H9 (cell line): Measurements from ENCODE around the gene RABL6. TPM values are rescaled to one million over a fixed set of nuclear protein-coding genes. Genes with fewer than 3 reads are reported as not detected.

Experiments used
- DNase-seq: peaks from one replicate; pipeline ENCODE4 v3.0.0-alpha.2; 2017
- H2AFZ ChIP-seq: one replicate; pipeline ENCODE4 v1.6.1; 2013; ENCODE audit warnings: mild to moderate bottlenecking, low read length, control low read depth, moderate library complexity
- H2AK5ac ChIP-seq: 2 replicates; pipeline ENCODE4 v1.6.1; 2013; ENCODE audit warnings: low read length, control low read depth, mixed read lengths; ENCODE audit not compliant: insufficient read length
- H2BK120ac ChIP-seq: one replicate; pipeline ENCODE4 v1.6.1; 2013; ENCODE audit warnings: low read depth, mild to moderate bottlenecking, low read length, control low read depth, inconsistent platforms; ENCODE audit not compliant: poor library complexity, severe bottlenecking
- H2BK12ac ChIP-seq: 2 replicates; pipeline ENCODE4 v1.6.1; 2013; ENCODE audit warnings: low read length, control low read depth, mixed read lengths, low read depth; ENCODE audit not compliant: insufficient read length
- H2BK15ac ChIP-seq: 2 replicates; pipeline ENCODE4 v1.6.1; 2013; ENCODE audit warnings: low read depth, low read length, control low read depth
- H2BK20ac ChIP-seq: one replicate; pipeline ENCODE4 v1.6.1; 2013; ENCODE audit warnings: low read depth, mild to moderate bottlenecking, low read length, control low read depth, inconsistent platforms; ENCODE audit not compliant: poor library complexity, severe bottlenecking
- H2BK5ac ChIP-seq: 2 replicates; pipeline ENCODE4 v1.6.1; 2013; ENCODE audit warnings: low read length, control low read depth, mixed read lengths; ENCODE audit not compliant: insufficient read length
- H3K14ac ChIP-seq: 2 replicates; pipeline ENCODE4 v1.6.1; 2013; ENCODE audit warnings: low read length, control low read depth; ENCODE audit not compliant: insufficient read depth
- H3K18ac ChIP-seq: 2 replicates; pipeline ENCODE4 v1.6.1; 2013; ENCODE audit warnings: low read depth, mild to moderate bottlenecking, mixed read lengths, low read length, control low read depth; ENCODE audit not compliant: insufficient read length
- H3K23ac ChIP-seq: 2 replicates; pipeline ENCODE4 v1.6.1; 2013; ENCODE audit warnings: low read length, control low read depth, mixed read lengths, low read depth; ENCODE audit not compliant: insufficient read length
- H3K23me2 ChIP-seq: 2 replicates; pipeline ENCODE4 v1.6.1; 2013; ENCODE audit warnings: low read depth, mild to moderate bottlenecking, mixed read lengths, low read length, control low read depth; ENCODE audit not compliant: insufficient read length, poor library complexity, severe bottlenecking
- H3K27ac ChIP-seq: 2 replicates; pipeline ENCODE4 v1.5.1; 2013; ENCODE audit warnings: low read length, control low read depth, mixed read lengths, low read depth; ENCODE audit not compliant: insufficient read length
- H3K27me3 ChIP-seq: 2 replicates; pipeline ENCODE4 v1.6.1; 2013; ENCODE audit warnings: low read length, control low read depth, inconsistent platforms; ENCODE audit not compliant: insufficient read depth
- H3K4ac ChIP-seq: 2 replicates; pipeline ENCODE4 v1.6.1; 2013; ENCODE audit warnings: low read depth, mild to moderate bottlenecking, control low read depth, inconsistent platforms, low read length, moderate library complexity
- H3K4me1 ChIP-seq: 2 replicates; pipeline ENCODE4 v1.6.1; 2013; ENCODE audit warnings: low read length, control low read depth, inconsistent platforms; ENCODE audit not compliant: insufficient read depth
- H3K4me2 ChIP-seq: 2 replicates; pipeline ENCODE4 v1.6.1; 2013; ENCODE audit warnings: low read length, control low read depth, mixed read lengths; ENCODE audit not compliant: insufficient read length, insufficient read depth
- H3K56ac ChIP-seq: 2 replicates; pipeline ENCODE4 v1.6.1; 2013; ENCODE audit warnings: low read depth, mild to moderate bottlenecking, mixed read lengths, low read length, control low read depth; ENCODE audit not compliant: insufficient read length
- H3K79me1 ChIP-seq: 2 replicates; pipeline ENCODE4 v1.6.1; 2013; ENCODE audit warnings: low read depth, mild to moderate bottlenecking, moderate library complexity, low read length, control low read depth, inconsistent platforms; ENCODE audit not compliant: insufficient read depth, poor library complexity, severe bottlenecking
- H3K79me2 ChIP-seq: 2 replicates; pipeline ENCODE4 v1.6.1; 2013; ENCODE audit warnings: low read length, control low read depth, inconsistent platforms; ENCODE audit not compliant: insufficient read depth
- H3K9ac ChIP-seq: 2 replicates; pipeline ENCODE4 v1.6.1; 2013; ENCODE audit warnings: low read length, control low read depth, mixed read lengths; ENCODE audit not compliant: insufficient read length; ENCODE audit errors: extremely low read depth
- H3K9me3 ChIP-seq: one replicate; pipeline ENCODE4 v1.6.1; 2013; ENCODE audit warnings: low read depth, low read length, inconsistent platforms; ENCODE audit not compliant: control insufficient read depth
- H3T11ph ChIP-seq: one replicate; pipeline ENCODE4 v1.6.1; 2013; ENCODE audit warnings: mild to moderate bottlenecking, low read length, control low read depth, inconsistent platforms
- H4K20me1 ChIP-seq: one replicate; pipeline ENCODE4 v1.6.1; 2013; ENCODE audit not compliant: control insufficient read depth, insufficient read length, insufficient read depth
- H4K5ac ChIP-seq: 2 replicates; pipeline ENCODE4 v1.6.1; 2013; ENCODE audit warnings: low read depth, mild to moderate bottlenecking, mixed read lengths, low read length, control low read depth; ENCODE audit not compliant: insufficient read length
- H4K8ac ChIP-seq: replicated peaks from 2 replicates; pipeline ENCODE4 v1.6.1; 2013; ENCODE audit warnings: low read length, control low read depth, mixed read lengths, low read depth; ENCODE audit not compliant: insufficient read length
- H4K91ac ChIP-seq: 2 replicates; pipeline ENCODE4 v1.6.1; 2013; ENCODE audit warnings: low read depth, mild to moderate bottlenecking, moderate library complexity, mixed read lengths, low read length, control low read depth; ENCODE audit not compliant: insufficient read length
- H3K27ac Mint-ChIP-seq, 3 experiments: 2 replicates in 2 of 3; 3 replicates in 1 of 3; pipeline ENCODE4 v1.8.0; 2020 to 2021; ENCODE audit warnings: mixed read lengths in 3 of 3, mild to moderate bottlenecking in 1 of 3, moderate library complexity in 1 of 3
- H3K27me3 Mint-ChIP-seq: 2 replicates; pipeline ENCODE4 v1.8.0; 2021; ENCODE audit warnings: low read depth, mild to moderate bottlenecking, moderate library complexity, mixed read lengths
- H3K36me3 Mint-ChIP-seq, 3 experiments: 2 replicates in 2 of 3; 3 replicates in 1 of 3; pipeline ENCODE4 v1.8.0; 2020 to 2021; ENCODE audit warnings: low read depth in 3 of 3, mixed read lengths in 3 of 3; ENCODE audit not compliant: insufficient read depth in 1 of 3
- H3K4me1 Mint-ChIP-seq, 2 experiments: 2 replicates each; pipeline ENCODE4 v1.8.0; 2020; ENCODE audit warnings: mixed read lengths in 2 of 2
- H3K4me3 Mint-ChIP-seq, 2 experiments: 2 replicates in 1 of 2; 3 replicates in 1 of 2; pipeline ENCODE4 v1.8.0; 2020 to 2021; ENCODE audit warnings: mild to moderate bottlenecking in 2 of 2, mixed read lengths in 2 of 2, moderate library complexity in 1 of 2
- H3K9me3 Mint-ChIP-seq, 2 experiments: 2 replicates in 1 of 2; 3 replicates in 1 of 2; pipeline ENCODE4 v1.8.0; 2020; ENCODE audit warnings: mild to moderate bottlenecking in 2 of 2, mixed read lengths in 2 of 2, moderate library complexity in 1 of 2
- WGBS: extraction: QIAGEN DNeasy Blood & Tissue Kit; methylation state at CpG from one replicate; pipeline ENCODE4 v1.1.7; 2013; ENCODE audit warnings: missing lambda C conversion rate, low lambda C conversion rate, mixed read lengths; ENCODE audit not compliant: insufficient read length; ENCODE audit errors: extremely low coverage; 5-methylcytosine and 5-hydroxymethylcytosine counted together
- total RNA-seq: library from RNA; stranded (reverse); gene quantifications from 2 replicates; pipeline ENCODE4 v1.2.1, GENCODE V29; 2021
- TF ChIP-seq, protein P1 (sequence below): fragments of 200-600 bp; sonication (generic); conservative IDR thresholded peaks from 3 replicates; pipeline ENCODE4 v1.8.0; 2021; ENCODE audit warnings: antibody characterized with exemption, mild to moderate bottlenecking

The RABL6 gene
- total RNA-seq, 1 experiment from 2014 or later = 108 TPM

DNA sequence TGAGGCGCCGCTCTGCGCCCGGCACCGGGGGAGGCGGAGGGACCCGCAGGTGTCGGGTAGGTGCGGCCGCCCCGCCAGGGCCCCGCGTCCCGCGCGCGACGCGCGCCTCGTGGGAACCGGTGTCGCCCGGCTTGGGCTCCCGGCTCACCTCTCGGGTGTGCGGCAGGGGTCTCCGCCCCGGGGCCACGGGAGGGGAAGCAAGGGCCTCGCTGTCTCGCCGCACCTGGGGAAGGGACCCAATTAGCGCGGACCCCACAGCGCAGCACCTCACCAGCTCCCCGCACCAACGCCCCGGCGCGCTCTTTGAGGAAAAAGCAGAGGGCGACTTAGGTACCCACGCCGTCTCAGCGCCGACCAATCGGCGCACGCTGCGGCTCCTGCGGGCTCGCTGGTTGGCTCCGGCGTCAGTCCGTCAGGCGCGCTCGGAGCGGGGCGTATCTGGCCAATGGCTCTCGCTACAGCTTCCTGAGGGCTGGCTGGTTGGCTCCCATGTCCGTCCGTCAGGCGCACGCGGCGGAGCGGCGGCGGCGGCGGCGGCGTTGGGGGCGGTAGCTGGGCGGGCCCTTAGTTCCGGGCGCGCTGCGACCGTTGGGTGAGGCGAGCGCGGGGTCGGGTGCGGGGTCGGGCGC is 78.3 kb downstream of the RABL6 start, which contains the start of gene TRAF2:
Gene TRAF2, plus strand, starts transcription at position 567 of the 629 bp plus-strand sequence. CDS start 12,225 bp downstream, outside the sequence.
- no peak within 1 kb of the TSS for H2BK20ac ChIP-seq
- no peak within 1 kb of the TSS for H3K4ac ChIP-seq
- H2BK12ac ChIP-seq = no peak within 1 kb of the TSS
- no peaks in the 10 kb centered on the region for H4K20me1 ChIP-seq
- peak within 1 kb of the TSS; percentile 40 for H3K18ac ChIP-seq
- peaks cover 1% of the 10 kb centered on the region; the same call in 1 of the 2 replicates for H3K27me3 Mint-ChIP-seq
- H2BK120ac ChIP-seq = no peak within 1 kb of the TSS
- peaks cover 3 to 15% (median 10%) of the 10 kb centered on the region in 3 experiments; a peak in 5 of 7 replicates for H3K36me3 Mint-ChIP-seq
- H3K79me1 ChIP-seq = peaks cover 11% of the 10 kb centered on the region
- H4K8ac ChIP-seq = no peak within 1 kb of the TSS
- no peak within 1 kb of the TSS for H2BK5ac ChIP-seq
- no peak within 1 kb of the TSS for H2BK15ac ChIP-seq
- TF ChIP-seq, protein P1, sequence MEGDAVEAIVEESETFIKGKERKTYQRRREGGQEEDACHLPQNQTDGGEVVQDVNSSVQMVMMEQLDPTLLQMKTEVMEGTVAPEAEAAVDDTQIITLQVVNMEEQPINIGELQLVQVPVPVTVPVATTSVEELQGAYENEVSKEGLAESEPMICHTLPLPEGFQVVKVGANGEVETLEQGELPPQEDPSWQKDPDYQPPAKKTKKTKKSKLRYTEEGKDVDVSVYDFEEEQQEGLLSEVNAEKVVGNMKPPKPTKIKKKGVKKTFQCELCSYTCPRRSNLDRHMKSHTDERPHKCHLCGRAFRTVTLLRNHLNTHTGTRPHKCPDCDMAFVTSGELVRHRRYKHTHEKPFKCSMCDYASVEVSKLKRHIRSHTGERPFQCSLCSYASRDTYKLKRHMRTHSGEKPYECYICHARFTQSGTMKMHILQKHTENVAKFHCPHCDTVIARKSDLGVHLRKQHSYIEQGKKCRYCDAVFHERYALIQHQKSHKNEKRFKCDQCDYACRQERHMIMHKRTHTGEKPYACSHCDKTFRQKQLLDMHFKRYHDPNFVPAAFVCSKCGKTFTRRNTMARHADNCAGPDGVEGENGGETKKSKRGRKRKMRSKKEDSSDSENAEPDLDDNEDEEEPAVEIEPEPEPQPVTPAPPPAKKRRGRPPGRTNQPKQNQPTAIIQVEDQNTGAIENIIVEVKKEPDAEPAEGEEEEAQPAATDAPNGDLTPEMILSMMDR = no peak
- peaks cover 10% of the 10 kb centered on the region; the same call in 1 of the 2 replicates for H3K79me2 ChIP-seq
- no peak within 1 kb of the TSS for H2AK5ac ChIP-seq
- H3K27ac Mint-ChIP-seq = peak within 1 kb of the TSS in 1 of 3 experiments; percentile 35; a peak in 2 of 7 replicates
- no CpG with 5 or more reads among the region's 88 CpGs for WGBS
- H3K14ac ChIP-seq = peak within 1 kb of the TSS; percentile 45; the same call in 1 of the 2 replicates
- H3K9ac ChIP-seq = peak within 1 kb of the TSS; percentile 6
- no peak within 1 kb of the TSS for H3K27ac ChIP-seq
- H3K4me1 Mint-ChIP-seq = peaks cover 12 to 16% of the 10 kb centered on the region in 2 experiments
- no peak within 1 kb of the TSS for H3K23ac ChIP-seq
- H3K23me2 ChIP-seq = peaks cover 4% of the 10 kb centered on the region
- DNase-seq = peak; percentile 99
- no peak within 1 kb of the TSS for H3K56ac ChIP-seq
- H3K9me3 Mint-ChIP-seq = no peaks in the 10 kb centered on the region
- H3T11ph ChIP-seq = no peak within 1 kb of the TSS
- no peaks in the 10 kb centered on the region for H3K9me3 ChIP-seq
- H2AFZ ChIP-seq = no peak within 1 kb of the TSS
- H3K4me2 ChIP-seq = peak within 1 kb of the TSS; percentile 58
- no peak within 1 kb of the TSS for H4K91ac ChIP-seq
- peak within 1 kb of the TSS; percentile 84 to 89 for H3K4me3 Mint-ChIP-seq
- H3K4me1 ChIP-seq = no peaks in the 10 kb centered on the region; the same call in 1 of the 2 replicates
- no peaks in the 10 kb centered on the region for H3K27me3 ChIP-seq
- H4K5ac ChIP-seq = no peak within 1 kb of the TSS
